Fibroblast of mammary gland (primary cell): ENCODE results near the gene SMARCD2.
"Not testable (repeated sequence)": the region's sequence is repeated elsewhere in the genome, so short reads cannot be mapped to it uniquely, and the experiment has no call there.

ENCODE experiments used
- DNase-seq: peaks from one replicate; pipeline ENCODE4 v3.0.0-alpha.2; 2010; ENCODE audit warnings: low read depth
- H3K4me3 ChIP-seq: 2 replicates; pipeline ENCODE4 v1.5.1; 2011; ENCODE audit warnings: low read depth, mild to moderate bottlenecking, low read length, moderate library complexity; ENCODE audit not compliant: control insufficient read depth
- CTCF ChIP-seq: conservative IDR thresholded peaks from 2 replicates; pipeline ENCODE4 v1.5.1; 2011; ENCODE audit warnings: low read depth, low read length, inconsistent platforms; ENCODE audit not compliant: control insufficient read depth, insufficient read depth

Gene SMARCD2

GRCh38 chr17:63842540-63843386 is at the start of gene SMARCD2:
Gene SMARCD2 (minus strand): TSS chr17:63842685. CDS start chr17:63842674, 11 bp downstream.
- peak within 1 kb of the TSS; percentile 89 for H3K4me3 ChIP-seq
- peak; percentile 99 for DNase-seq
- TF ChIP-seq CTCF, result no peak

GRCh38 chr17:63889026-63889848 is 46.8 kb upstream of the SMARCD2 start:
- H3K4me3 ChIP-seq, result not testable (repeated sequence)
- DNase-seq, result peak; percentile 34
- TF ChIP-seq CTCF, result peak; percentile 47

GRCh38 chr17:63885119-63885518 is 42.6 kb upstream of the SMARCD2 start:
- not testable (repeated sequence) for H3K4me3 ChIP-seq, DNase-seq

- DNase-seq, H3K4me3 ChIP-seq: not testable (repeated sequence)
Measured at GRCh38 chr17:63882626-63883126, 40.2 kb upstream of the SMARCD2 start.

GRCh38 chr17:63881935-63882601 is 39.6 kb upstream of the SMARCD2 start, which contains the start of gene GH2:
Gene GH2 (minus strand): TSS chr17:63881944. CDS start chr17:63881801, 143 bp downstream.
- peak; percentile 55 for TF ChIP-seq CTCF
- H3K4me3 ChIP-seq, result no peak within 1 kb of the TSS
- peak; percentile 61 for DNase-seq

GRCh38 chr17:63881337-63881736 is 38.9 kb upstream of the SMARCD2 start:
- not testable (repeated sequence) for H3K4me3 ChIP-seq, DNase-seq

GRCh38 chr17:63880706-63881105 is 38.2 kb upstream of the SMARCD2 start:
- no peak for TF ChIP-seq CTCF
- no peak for DNase-seq
- no peak overlapping the region for H3K4me3 ChIP-seq

- not testable (repeated sequence) for DNase-seq, H3K4me3 ChIP-seq
Measured at GRCh38 chr17:63878413-63878812, 35.9 kb upstream of the SMARCD2 start.

GRCh38 chr17:63874693-63875092 is 32.2 kb upstream of the SMARCD2 start:
- DNase-seq, H3K4me3 ChIP-seq: not testable (repeated sequence)

- not testable (repeated sequence) for DNase-seq, H3K4me3 ChIP-seq
Measured at GRCh38 chr17:63874061-63874626, 31.7 kb upstream of the SMARCD2 start.

- not testable (repeated sequence) for H3K4me3 ChIP-seq, DNase-seq
Measured at GRCh38 chr17:63873577-63873976, 31.1 kb upstream of the SMARCD2 start, which contains the start of gene CSH2. Gene CSH2 (minus strand): TSS chr17:63873677. CDS start chr17:63873614, 63 bp downstream.
